Testis (tissue), 3 donors: ENCODE data around the gene OPCML. TPM values are rescaled to one million over a fixed set of nuclear protein-coding genes. Genes with fewer than 3 reads are reported as not detected.

Experiments
- DNase-seq: peaks from one replicate; pipeline ENCODE4 v3.0.0-alpha.2; 2019
- H3K27ac ChIP-seq, 2 donors: fragments of 200-600 bp; sonication (generic); one replicate each; pipeline ENCODE4 v1.5.1; 2019
- H3K27me3 ChIP-seq: fragments of 200-600 bp; sonication (generic); one replicate; pipeline ENCODE4 v1.5.1; 2019
- H3K36me3 ChIP-seq: fragments of 200-600 bp; sonication (generic); one replicate; pipeline ENCODE4 v1.5.1; 2017; ENCODE audit warnings: low read depth; ENCODE audit errors: missing control alignments
- H3K4me1 ChIP-seq: fragments of 200-600 bp; sonication (generic); one replicate; pipeline ENCODE4 v1.5.1; 2019
- H3K4me3 ChIP-seq, 2 donors: fragments of 200-600 bp; sonication (generic); one replicate each; pipeline ENCODE4 v1.5.1; 2017 to 2019
- H3K9me3 ChIP-seq: fragments of 200-600 bp; sonication (generic); one replicate; pipeline ENCODE4 v1.5.1; 2017
- CTCF ChIP-seq, 3 experiments: fragments of 450-650 bp in 2 of 3; fragments of 200-600 bp in 1 of 3; sonication (generic) in 1 of 3; IDR thresholded peaks; one replicate each; pipeline ENCODE4 v1.5.1; 2016 to 2019; ENCODE audit warnings: antibody characterized with exemption in 3 of 3, mild to moderate bottlenecking in 2 of 3, moderate library complexity in 1 of 3
- POLR2A ChIP-seq: fragments of 450-650 bp; IDR thresholded peaks from one replicate; pipeline ENCODE4 v1.6.1; 2017; ENCODE audit warnings: antibody characterized with exemption, mild to moderate bottlenecking, moderate library complexity
- whole genome bisulfite sequencing, 2 donors: methylation state at CpG; one replicate each; pipeline ENCODE4 v1.1.5; 2018; 5-methylcytosine and 5-hydroxymethylcytosine counted together
- intact Hi-C: fragments of 100-400 bp; cut with DNase I; formaldehyde crosslinking; loops from one replicate; pipeline ENCODE4 v1.15.1; 2023; ENCODE audit warnings: low total_unique reads
- polyA plus RNA-seq: library from polyadenylated mRNA; stranded (reverse); fragments of 350-450 nt; fragmentation: Illumina TruSeq; extraction: RNeasy Lipid Tissue Mini Kit (QIAGEN cat#74804); gene quantifications from one replicate; pipeline ENCODE4 v1.2.3, GENCODE V29; 2014; ENCODE audit warnings: low read depth, low replicate concordance; ENCODE audit not compliant: insufficient read depth
- total RNA-seq, 2 donors: library from RNA; depleted of rRNA; stranded (reverse); fragments of >200 nt; gene quantifications; one replicate each; pipeline ENCODE4 v1.2.3, GENCODE V29; 2016

Gene OPCML
- total and polyA plus RNA-seq, 3 donors from 2014 or later = 0.16 to 2.7 (median 0.62) TPM

GRCh38 chr11:132640952-132641351, 891.3 kb downstream of the OPCML start:
- Histone ChIP-seq H3K27ac (no peak overlapping the region), H3K4me1 (no peaks in the 10 kb centered on the region), H3K9me3 (no peaks in the 10 kb centered on the region), H3K27me3 (no peaks in the 10 kb centered on the region), H3K36me3 (no peaks in the 10 kb centered on the region), H3K4me3 (no peak overlapping the region)
- no peak for DNase-seq
- intact Hi-C loops = no loop called here
- WGBS, 2 donors = 88 to 95% methylated on average over 3 of the region's 3 CpGs
- TF ChIP-seq POLR2A (no peak), CTCF (IDR thresholded peaks at IDR 0.05) (no peak)

- H3K27me3 ChIP-seq = no peaks in the 10 kb centered on the region
- intact Hi-C loops = no loop called here
- 77 to 80% methylated on average over 6 of the region's 6 CpGs for WGBS, 2 donors
- TF ChIP-seq POLR2A (no peak), CTCF (IDR thresholded peaks at IDR 0.05) (no peak)
- no peaks in the 10 kb centered on the region for H3K4me1 ChIP-seq
- no peaks in the 10 kb centered on the region for H3K36me3 ChIP-seq
- no peak overlapping the region for H3K27ac ChIP-seq
- no peak for DNase-seq
- H3K4me3 ChIP-seq = no peak overlapping the region
- no peaks in the 10 kb centered on the region for H3K9me3 ChIP-seq
Measured at GRCh38 chr11:132639986-132640385, 892.3 kb downstream of the OPCML start.

DNA sequence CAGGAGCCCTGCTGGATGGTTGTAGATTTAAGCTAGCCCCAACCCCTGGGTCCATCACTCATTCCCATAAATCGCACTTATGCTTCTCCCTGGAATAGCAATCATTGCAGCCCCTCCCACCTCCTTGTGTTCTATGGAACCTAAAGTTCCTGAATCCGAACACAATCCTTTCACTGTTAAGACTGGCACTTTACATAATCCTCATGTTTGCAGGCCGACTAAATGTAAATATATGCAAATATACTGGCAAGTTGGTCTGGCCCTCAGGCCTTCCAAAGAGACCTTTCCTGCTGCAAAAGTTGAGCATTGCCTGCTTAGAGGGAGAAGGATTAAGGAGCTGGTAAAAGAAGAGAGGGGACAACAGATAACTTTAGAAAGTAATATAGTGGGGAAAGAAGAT, 892.9 kb downstream of the OPCML start:
- no peaks in the 10 kb centered on the region for H3K36me3 ChIP-seq
- no peak overlapping the region for H3K27ac ChIP-seq
- no peaks in the 10 kb centered on the region for H3K27me3 ChIP-seq
- no peak for TF ChIP-seq POLR2A
- no peaks in the 10 kb centered on the region for H3K4me1 ChIP-seq
- H3K9me3 ChIP-seq = no peaks in the 10 kb centered on the region
- intact Hi-C loops = no loop called here
- WGBS, 2 donors = 72 to 75% methylated on average over 3 of the region's 3 CpGs
- no peak overlapping the region for H3K4me3 ChIP-seq
- DNase-seq = no peak

GRCh38 chr11:132638423-132638822, 893.9 kb downstream of the OPCML start:
- Histone ChIP-seq H3K27me3 (no peaks in the 10 kb centered on the region), H3K36me3 (no peaks in the 10 kb centered on the region), H3K27ac (no peak overlapping the region), H3K9me3 (no peaks in the 10 kb centered on the region), H3K4me3 (no peak overlapping the region), H3K4me1 (no peaks in the 10 kb centered on the region)
- no peak for TF ChIP-seq POLR2A
- TF ChIP-seq CTCF (IDR thresholded peaks at IDR 0.05) = no peak
- WGBS, 2 donors = 54 to 79% methylated on average over 1 of the region's 1 CpG
- intact Hi-C loops = no loop called here
- DNase-seq = no peak

- H3K36me3 ChIP-seq = no peaks in the 10 kb centered on the region
- intact Hi-C loops = no loop called here
- no peaks in the 10 kb centered on the region for H3K27me3 ChIP-seq
- no peaks in the 10 kb centered on the region for H3K9me3 ChIP-seq
- 84 to 89% methylated on average over 4 of the region's 4 CpGs for WGBS, 2 donors
- TF ChIP-seq POLR2A (no peak), CTCF (IDR thresholded peaks at IDR 0.05) (no peak)
- no peak overlapping the region for H3K4me3 ChIP-seq
- DNase-seq = no peak
- H3K27ac ChIP-seq = no peak overlapping the region
- H3K4me1 ChIP-seq = no peaks in the 10 kb centered on the region
Measured at GRCh38 chr11:132636523-132636922, 895.8 kb downstream of the OPCML start.
